ENCODE results near the gene EPB41L2. TPM values are rescaled to one million over a fixed set of nuclear protein-coding genes. Genes with fewer than 3 reads are reported as not detected.
"Not testable (repeated sequence)": the region's sequence is repeated elsewhere in the genome, so short reads cannot be mapped to it uniquely, and the experiment has no call there.

EPB41L2 gene
- total and polyA plus RNA-seq, 5 donors, result 30.2 to 120 (median 105) TPM

DNA sequence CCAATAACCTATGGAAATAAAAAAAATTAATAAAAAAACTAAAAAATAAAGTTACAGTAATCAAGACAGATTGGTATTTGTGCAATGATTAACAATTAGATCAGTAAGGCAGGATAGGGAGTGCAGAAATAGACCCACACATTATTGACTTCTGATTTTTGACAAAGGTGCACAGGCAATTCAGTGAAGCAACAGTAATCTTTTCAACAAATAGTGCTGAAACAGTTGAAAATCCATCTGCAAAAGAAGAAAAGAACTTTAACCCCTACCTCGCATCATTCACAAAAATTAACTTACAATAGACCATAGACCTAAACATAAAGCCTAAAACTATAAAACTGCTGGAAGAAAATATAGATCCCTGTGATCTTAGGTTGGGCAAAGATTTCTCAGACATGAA, 240.3 kb downstream of the EPB41L2 start:
- no peak overlapping the region for H3K4me3 ChIP-seq (ENCODE audit: low read length)
- no peaks in the 10 kb centered on the region for H3K9me3 ChIP-seq (ENCODE audit: control insufficient read depth, low read length)
- H3K27me3 ChIP-seq (ENCODE audit: control insufficient read depth, insufficient read depth), result no peaks in the 10 kb centered on the region
- DNase-seq (no peak), ATAC-seq (no peak)
- intact Hi-C loops (cut with DNase I), result no loop called here
- no peaks in the 10 kb centered on the region for H3K4me1 ChIP-seq (ENCODE audit: control insufficient read depth, insufficient read depth, low read length)
- H3K27ac ChIP-seq (ENCODE audit: low read length), result no peak overlapping the region
- 84% methylated on average over 1 of the region's 1 CpG for WGBS

DNA sequence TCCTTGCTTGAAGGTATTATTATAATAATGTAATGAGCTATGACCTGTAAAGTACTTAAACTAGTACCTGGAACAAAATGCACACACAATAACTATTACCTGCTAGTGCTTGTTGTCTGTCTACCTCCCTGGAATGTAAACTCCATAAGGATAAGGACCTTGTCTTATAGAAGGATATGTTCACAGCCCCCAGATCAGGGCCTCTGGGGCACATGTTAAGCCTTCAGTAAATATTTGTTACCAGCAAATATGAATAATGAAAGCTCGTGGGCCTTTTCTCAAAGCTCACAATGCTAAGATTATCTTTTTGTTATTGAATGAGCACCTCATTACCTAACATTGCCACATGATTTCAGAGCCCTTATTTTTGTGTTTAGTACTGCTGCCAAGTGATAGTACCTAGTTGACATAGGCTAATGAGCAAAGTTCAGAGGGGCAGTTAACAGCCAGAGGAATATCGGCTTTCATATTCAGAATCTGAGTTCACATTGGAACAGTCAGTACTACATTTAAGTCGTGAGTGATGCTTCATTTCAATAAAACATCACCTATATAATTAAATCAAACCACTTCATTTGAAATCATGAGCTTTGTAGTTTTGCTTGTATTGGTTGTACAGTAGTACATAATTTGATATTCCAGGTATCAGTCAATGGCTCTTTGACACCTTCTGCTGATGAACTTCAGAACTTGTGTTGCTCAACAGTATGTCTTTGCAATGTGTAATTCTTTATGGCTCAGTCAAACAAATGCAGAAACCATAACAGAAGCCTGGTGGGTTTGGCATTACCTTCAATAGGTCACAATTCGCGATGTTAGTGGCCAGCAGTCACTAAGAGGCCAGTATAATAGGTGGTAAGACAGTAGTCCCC, 247.6 kb downstream of the EPB41L2 start:
- ATAC-seq (no peak), DNase-seq (no peak)
- no peaks in the 10 kb centered on the region for H3K27me3 ChIP-seq (ENCODE audit: control insufficient read depth, insufficient read depth)
- no peak overlapping the region for H3K27ac ChIP-seq (ENCODE audit: low read length)
- no peaks in the 10 kb centered on the region for H3K9me3 ChIP-seq (ENCODE audit: control insufficient read depth, low read length)
- intact Hi-C loops (cut with DNase I), result no loop called here
- H3K4me1 ChIP-seq (ENCODE audit: control insufficient read depth, insufficient read depth, low read length), result no peaks in the 10 kb centered on the region
- H3K4me3 ChIP-seq (ENCODE audit: low read length), result no peak overlapping the region
- WGBS, result 90% methylated on average over 5 of the region's 5 CpGs

DNA sequence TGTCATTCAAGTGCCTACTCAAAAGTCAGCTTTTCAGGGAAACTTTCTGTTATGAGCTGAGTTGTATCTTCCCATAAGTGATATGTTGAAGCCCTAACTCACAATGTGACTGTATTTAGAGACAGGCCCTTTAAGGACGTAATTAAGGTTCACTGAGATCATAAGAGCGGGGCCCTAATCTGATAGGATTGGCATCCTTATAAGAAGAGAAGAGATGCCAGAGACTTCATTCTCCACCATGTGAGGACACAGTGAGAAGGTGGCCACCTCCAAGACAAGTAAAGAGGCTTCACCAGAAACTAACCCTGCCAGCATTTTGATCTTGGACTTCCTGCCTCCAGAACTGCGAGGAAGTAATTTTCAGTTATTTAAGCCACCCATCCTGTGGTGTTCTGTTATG, 248.5 kb downstream of the EPB41L2 start:
- no peaks in the 10 kb centered on the region for H3K9me3 ChIP-seq (ENCODE audit: control insufficient read depth, low read length)
- ATAC-seq (no peak), DNase-seq (no peak)
- intact Hi-C loops (cut with DNase I), result no loop called here
- 87% methylated on average over 3 of the region's 3 CpGs for WGBS
- H3K4me3 ChIP-seq (ENCODE audit: low read length), result no peak overlapping the region
- H3K27ac ChIP-seq (ENCODE audit: low read length), result no peak overlapping the region
- H3K4me1 ChIP-seq (ENCODE audit: control insufficient read depth, insufficient read depth, low read length), result no peaks in the 10 kb centered on the region
- H3K27me3 ChIP-seq (ENCODE audit: control insufficient read depth, insufficient read depth), result no peaks in the 10 kb centered on the region

DNA sequence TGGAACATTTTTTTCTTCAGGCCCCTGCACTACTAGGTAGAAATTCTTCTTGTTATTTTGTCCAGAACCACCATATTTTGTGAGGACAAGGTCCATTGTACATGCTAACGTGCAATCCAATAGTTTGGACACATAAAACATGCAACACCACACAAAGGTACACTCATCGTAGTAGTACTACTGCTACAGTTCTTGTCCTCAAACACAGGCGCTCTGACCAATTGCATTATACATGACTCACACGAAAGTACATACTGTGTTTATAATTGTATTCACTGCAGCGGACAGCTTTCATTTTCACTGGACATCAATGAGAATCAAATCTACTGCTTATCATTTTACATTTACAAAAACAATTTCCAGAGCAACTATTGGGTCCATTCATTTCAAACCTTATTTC, 251.1 kb downstream of the EPB41L2 start:
- ATAC-seq, result no peak
- intact Hi-C loops (cut with DNase I), result no loop called here
- Histone ChIP-seq H3K4me3 (ENCODE audit: low read length) (no peak overlapping the region), H3K27me3 (ENCODE audit: control insufficient read depth, insufficient read depth) (no peaks in the 10 kb centered on the region), H3K27ac (ENCODE audit: low read length) (no peak overlapping the region), H3K9me3 (ENCODE audit: control insufficient read depth, low read length) (no peaks in the 10 kb centered on the region), H3K4me1 (ENCODE audit: control insufficient read depth, insufficient read depth, low read length) (no peaks in the 10 kb centered on the region)
- WGBS, result 91% methylated on average over 5 of the region's 5 CpGs
- DNase-seq, result no peak

DNA sequence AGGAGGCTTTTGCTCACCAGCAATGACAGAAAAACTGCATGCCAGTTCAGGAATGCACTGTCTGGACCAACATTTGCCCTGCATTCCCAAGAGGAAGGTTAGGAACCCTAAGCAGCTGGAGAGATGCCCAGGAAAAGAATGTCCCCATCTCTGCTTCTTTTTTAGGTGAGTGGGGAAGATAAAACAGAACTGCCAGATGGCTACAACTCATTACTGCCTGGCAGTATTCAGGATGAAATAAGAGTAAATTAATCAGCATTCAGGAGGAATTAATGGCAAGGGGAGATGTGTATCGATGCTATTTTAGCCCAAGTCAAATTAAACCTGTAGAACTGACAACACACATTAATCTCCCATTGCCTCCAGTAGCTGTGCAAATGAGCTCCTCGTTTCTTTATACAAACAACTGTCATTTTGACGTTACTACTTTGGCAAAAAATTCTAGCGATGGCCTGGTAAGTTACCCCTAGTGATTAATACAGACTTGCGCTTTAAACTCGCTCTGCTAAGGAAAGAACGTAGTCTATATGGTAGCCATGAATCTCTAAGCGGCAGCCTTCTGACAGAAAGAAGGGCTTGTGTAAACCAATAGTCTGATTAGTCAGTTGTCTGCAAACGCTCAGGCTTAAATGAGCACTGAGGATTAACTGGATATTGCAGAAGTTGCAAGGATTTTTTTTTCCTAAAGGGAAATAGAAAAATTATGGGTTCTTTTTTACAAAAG, 252.6 kb downstream of the EPB41L2 start:
- ATAC-seq, result no peak
- Histone ChIP-seq H3K9me3 (ENCODE audit: control insufficient read depth, low read length) (no peaks in the 10 kb centered on the region), H3K4me3 (ENCODE audit: low read length) (no peak overlapping the region), H3K4me1 (ENCODE audit: control insufficient read depth, insufficient read depth, low read length) (no peaks in the 10 kb centered on the region), H3K27ac (ENCODE audit: low read length) (no peak overlapping the region), H3K27me3 (ENCODE audit: control insufficient read depth, insufficient read depth) (no peaks in the 10 kb centered on the region)
- DNase-seq, result no peak
- intact Hi-C loops (cut with DNase I), result no loop called here
- WGBS, result 64% methylated on average over 9 of the region's 9 CpGs

DNA sequence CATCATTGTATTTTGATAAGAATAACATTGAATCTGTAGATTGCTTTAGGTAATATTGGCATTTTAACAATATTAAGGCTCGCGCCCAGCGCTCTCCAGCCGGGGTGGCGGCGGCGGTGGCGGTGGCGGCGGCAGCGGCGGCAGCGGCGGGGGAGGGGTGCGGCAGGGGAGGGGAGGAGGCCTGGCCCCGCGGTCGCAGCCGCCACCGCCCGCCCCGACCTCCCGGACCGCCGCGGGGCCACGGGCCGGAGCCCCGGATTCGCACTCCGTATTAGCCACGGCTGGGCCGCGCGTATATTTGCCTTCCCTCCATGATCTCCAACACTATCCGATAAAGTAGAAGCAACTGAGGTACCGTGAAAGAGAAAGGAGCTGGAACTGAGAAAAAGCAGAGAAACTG, 261.7 kb downstream of the EPB41L2 start:
- not testable (repeated sequence) for H3K27ac ChIP-seq (ENCODE audit: low read length); H3K4me3 ChIP-seq (ENCODE audit: low read length)
- WGBS, result 98% methylated on average over 36 of the region's 37 CpGs

DNA sequence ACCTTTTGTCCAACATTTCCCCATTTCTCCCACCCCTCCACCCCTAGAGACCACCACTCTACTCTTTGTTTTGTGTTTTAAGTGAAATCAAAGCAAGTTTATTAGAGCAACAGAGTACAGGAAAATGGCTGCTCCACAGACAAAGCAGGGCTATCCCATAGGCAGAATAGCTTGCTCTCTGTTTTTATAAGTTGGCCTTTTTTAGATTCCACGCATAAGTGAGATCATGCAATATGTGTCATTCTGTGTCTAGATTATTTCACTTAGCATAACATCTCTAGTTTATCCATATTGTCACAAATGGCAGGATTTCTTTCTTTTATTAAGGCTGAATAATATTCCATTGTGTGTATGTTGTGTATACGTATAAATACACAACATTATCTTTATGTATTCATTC, 266.0 kb downstream of the EPB41L2 start:
- 91% methylated on average over 2 of the region's 2 CpGs for WGBS
- intact Hi-C loops (cut with DNase I), result no loop called here
- H3K4me1 ChIP-seq (ENCODE audit: control insufficient read depth, insufficient read depth, low read length), result no peaks in the 10 kb centered on the region
- DNase-seq (no peak), ATAC-seq (no peak)
- H3K9me3 ChIP-seq (ENCODE audit: control insufficient read depth, low read length), result no peaks in the 10 kb centered on the region
- no peaks in the 10 kb centered on the region for H3K27me3 ChIP-seq (ENCODE audit: control insufficient read depth, insufficient read depth)
- H3K27ac ChIP-seq (ENCODE audit: low read length), result no peak overlapping the region
- no peak overlapping the region for H3K4me3 ChIP-seq (ENCODE audit: low read length)

More for the DNA sequence above, 261.7 kb downstream of the EPB41L2 start:
- H3K9me3 ChIP-seq (ENCODE audit: control insufficient read depth, low read length); H3K4me1 ChIP-seq (ENCODE audit: control insufficient read depth, insufficient read depth, low read length); intact Hi-C loops (cut with DNase I); ATAC-seq; H3K27me3 ChIP-seq (ENCODE audit: control insufficient read depth, insufficient read depth): not testable (repeated sequence)
- DNase-seq, result peak in 1 of 3 donors; percentile 33

DNA sequence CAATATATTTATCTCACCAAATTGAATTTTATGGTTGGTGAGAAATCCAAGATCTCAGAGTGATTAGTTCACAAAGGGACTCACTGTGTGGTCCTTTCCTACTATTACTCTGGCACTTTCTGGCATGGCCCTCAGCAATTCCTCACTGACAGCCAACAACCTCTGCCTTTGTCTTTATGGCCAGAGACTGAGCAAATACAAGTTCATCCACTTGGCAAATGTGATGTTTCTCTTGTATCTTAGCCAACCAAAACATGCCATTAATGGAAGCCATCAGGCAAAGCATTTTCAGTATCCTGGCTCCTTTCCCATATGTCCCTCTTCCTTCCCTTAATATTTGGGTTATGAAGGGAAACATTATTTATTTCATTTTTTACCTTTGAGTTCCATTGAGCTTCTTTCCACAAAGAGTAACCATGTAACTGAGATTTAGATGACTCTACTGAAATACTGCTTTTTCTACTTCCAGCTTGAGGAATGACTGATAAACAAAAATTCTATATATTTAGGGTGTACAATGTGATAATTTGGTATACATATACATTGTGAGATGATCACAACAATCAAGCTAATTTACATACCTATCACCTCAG, 266.6 kb downstream of the EPB41L2 start:
- ATAC-seq (peak in 1 of 2 donors; percentile 36), DNase-seq (peak in 1 of 3 donors; percentile 30)
- Histone ChIP-seq H3K27me3 (ENCODE audit: control insufficient read depth, insufficient read depth) (no peaks in the 10 kb centered on the region), H3K4me3 (ENCODE audit: low read length) (no peak overlapping the region), H3K9me3 (ENCODE audit: control insufficient read depth, low read length) (no peaks in the 10 kb centered on the region), H3K27ac (ENCODE audit: low read length) (no peak overlapping the region), H3K4me1 (ENCODE audit: control insufficient read depth, insufficient read depth, low read length) (no peaks in the 10 kb centered on the region)
- intact Hi-C loops (cut with DNase I), result no loop called here

DNA sequence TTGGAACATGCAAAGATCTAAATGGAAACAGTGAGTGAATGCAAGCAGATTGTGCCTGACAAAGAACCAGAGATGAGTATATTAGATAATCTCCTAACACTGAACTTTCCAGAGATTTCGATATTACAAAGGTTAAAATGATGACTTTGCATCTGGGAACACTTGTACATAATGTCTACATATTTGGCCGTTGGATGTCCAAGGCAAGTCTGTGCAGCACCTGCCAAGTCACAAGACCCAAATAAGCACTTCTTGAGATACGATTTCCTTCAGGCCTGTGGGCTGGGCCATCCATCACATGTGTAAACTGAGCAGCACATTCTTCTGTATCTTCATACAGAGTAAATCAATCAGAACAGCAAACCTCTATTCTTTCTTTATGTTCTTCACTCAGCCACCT, 268.3 kb downstream of the EPB41L2 start:
- Histone ChIP-seq H3K4me1 (ENCODE audit: control insufficient read depth, insufficient read depth, low read length) (no peaks in the 10 kb centered on the region), H3K9me3 (ENCODE audit: control insufficient read depth, low read length) (no peaks in the 10 kb centered on the region), H3K4me3 (ENCODE audit: low read length) (no peak overlapping the region), H3K27ac (ENCODE audit: low read length) (no peak overlapping the region), H3K27me3 (ENCODE audit: control insufficient read depth, insufficient read depth) (no peaks in the 10 kb centered on the region)
- DNase-seq (no peak), ATAC-seq (no peak)
- intact Hi-C loops (cut with DNase I), result no loop called here
- WGBS, result 46% methylated on average over 3 of the region's 3 CpGs

DNA sequence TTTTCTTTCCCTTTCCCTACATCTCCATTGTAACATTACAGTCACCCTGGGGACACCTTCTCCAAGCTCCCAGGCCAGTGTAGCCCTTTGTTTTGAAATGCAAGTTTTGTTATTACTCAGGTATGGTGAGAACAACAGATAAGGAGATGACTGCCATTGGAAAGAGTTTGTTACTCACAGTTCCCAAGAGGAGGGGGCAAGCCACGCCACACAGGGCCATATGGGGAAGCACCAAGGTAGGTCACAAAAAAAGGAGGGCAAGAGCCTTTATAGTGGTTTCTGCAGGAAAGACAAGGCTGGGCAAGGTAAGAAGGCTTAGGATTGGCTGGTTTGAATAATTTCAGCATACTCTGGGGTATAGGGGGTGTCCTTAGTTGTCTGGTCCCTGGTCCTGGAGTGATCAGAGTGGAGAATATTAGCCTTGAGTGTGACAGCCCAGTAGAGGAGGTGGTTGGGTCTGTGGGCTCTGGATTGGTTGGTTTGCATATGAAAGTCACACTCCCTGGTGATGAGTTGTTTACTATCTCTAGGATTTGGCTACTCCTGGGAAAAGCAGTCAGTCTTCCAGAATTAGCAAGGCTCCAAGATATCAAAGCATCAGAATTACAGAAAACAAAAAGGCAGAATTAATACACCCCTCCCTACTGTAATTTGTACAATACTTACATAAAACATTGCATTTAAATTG, 268.9 kb downstream of the EPB41L2 start:
- intact Hi-C loops (cut with DNase I), result no loop called here
- 84% methylated on average over 1 of the region's 1 CpG for WGBS

More for the DNA sequence above, 268.9 kb downstream of the EPB41L2 start:
- no peaks in the 10 kb centered on the region for H3K27me3 ChIP-seq (ENCODE audit: control insufficient read depth, insufficient read depth)
- H3K9me3 ChIP-seq (ENCODE audit: control insufficient read depth, low read length), result no peaks in the 10 kb centered on the region
- no peak overlapping the region for H3K27ac ChIP-seq (ENCODE audit: low read length)
- no peak overlapping the region for H3K4me3 ChIP-seq (ENCODE audit: low read length)
- no peak for ATAC-seq
- no peak for DNase-seq
- H3K4me1 ChIP-seq (ENCODE audit: control insufficient read depth, insufficient read depth, low read length), result no peaks in the 10 kb centered on the region
